Fibroblast of peridontal ligament (primary cell): ENCODE results near the gene APP.

Experiments used
- DNase-seq: peaks from one replicate; pipeline ENCODE4 v3.0.0-alpha.2; 2010; ENCODE audit errors: extremely low read depth

APP gene

GRCh38 chr21:25977068-25977611 is 193.4 kb downstream of the APP start:
- DNase-seq = no peak

- DNase-seq = no peak
These were observed 195.6 kb downstream of the APP start for GRCh38 chr21:25974964-25975363.

- DNase-seq = no peak
These were observed 200.2 kb downstream of the APP start for GRCh38 chr21:25970254-25970930.

- DNase-seq = no peak
These were observed 202.6 kb downstream of the APP start for GRCh38 chr21:25967901-25968438.

GRCh38 chr21:25967181-25967900 is 203.2 kb downstream of the APP start:
- DNase-seq = no peak

- DNase-seq = peak; percentile 55
These were observed 204.4 kb downstream of the APP start for GRCh38 chr21:25965951-25966707.

GRCh38 chr21:25964926-25965325 is 205.6 kb downstream of the APP start:
- no peak for DNase-seq

- no peak for DNase-seq
These were observed 206.6 kb downstream of the APP start for GRCh38 chr21:25964015-25964414.

- no peak for DNase-seq
These were observed 207.4 kb downstream of the APP start for GRCh38 chr21:25963181-25963580.

- no peak for DNase-seq
These were observed 209.5 kb downstream of the APP start for GRCh38 chr21:25961042-25961441.

- DNase-seq = no peak
These were observed 210.2 kb downstream of the APP start for GRCh38 chr21:25960402-25960801.

GRCh38 chr21:25959799-25960198 is 210.8 kb downstream of the APP start:
- DNase-seq = no peak

- DNase-seq = peak; percentile 89
These were observed 213.4 kb downstream of the APP start for GRCh38 chr21:25956993-25957714.

- no peak for DNase-seq
These were observed 214.9 kb downstream of the APP start for GRCh38 chr21:25955646-25956045.

GRCh38 chr21:25953659-25954058 is 216.9 kb downstream of the APP start:
- DNase-seq = no peak

GRCh38 chr21:25953196-25953595 is 217.4 kb downstream of the APP start:
- no peak for DNase-seq

- DNase-seq = no peak
These were observed 218.3 kb downstream of the APP start for GRCh38 chr21:25952306-25952705.

- no peak for DNase-seq
These were observed 220.9 kb downstream of the APP start for GRCh38 chr21:25949701-25950100.

GRCh38 chr21:25944672-25945213 is 225.8 kb downstream of the APP start:
- peak; percentile 83 for DNase-seq

- no peak for DNase-seq
These were observed 226.5 kb downstream of the APP start for GRCh38 chr21:25944082-25944481.

- no peak for DNase-seq
These were observed 228.4 kb downstream of the APP start for GRCh38 chr21:25942135-25942534.
